Measurements from ENCODE around the gene PLPPR2. TPM values are rescaled to one million over a fixed set of nuclear protein-coding genes. Genes with fewer than 3 reads are reported as not detected.

The PLPPR2 gene
- polyA plus RNA-seq, 3 donors, result 35.0 to 99.4 (median 45.5) TPM

DNA sequence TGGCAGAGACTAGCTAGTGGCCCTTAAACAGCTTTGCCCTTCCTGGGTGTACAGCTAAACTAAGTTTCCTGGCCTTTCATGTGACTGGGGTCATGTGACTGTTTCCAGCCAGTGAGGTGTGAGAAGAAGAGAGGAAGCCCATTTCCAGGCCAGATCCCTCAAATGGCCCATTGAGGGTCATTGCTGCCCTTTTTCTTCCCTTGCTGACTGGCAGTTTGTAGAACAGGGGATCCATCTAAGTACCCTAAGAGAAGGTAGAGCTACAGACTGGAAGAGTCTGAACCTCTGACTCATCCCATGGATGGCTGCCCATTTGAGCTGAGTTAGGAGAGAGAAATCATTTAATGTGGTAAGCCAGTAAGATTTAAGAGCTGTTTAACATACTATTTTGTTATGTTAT is 22.0 kb downstream of the PLPPR2 start:
- H3K4me1 Mint-ChIP-seq, result peaks cover 34% of the 10 kb centered on the region
- H3K9me3 ChIP-seq (replicated peaks in 1 of 2; ENCODE audit: control insufficient read depth in 1 of 2, insufficient read depth in 1 of 2, low read length in 2 of 2), result no peaks in the 10 kb centered on the region
- no peaks in the 10 kb centered on the region for H4K20me1 ChIP-seq (ENCODE audit: insufficient read depth, low read length)
- no peaks in the 10 kb centered on the region for H3K36me3 ChIP-seq (replicated peaks in 1 of 2; ENCODE audit: control insufficient read depth in 1 of 2, insufficient read depth in 2 of 2, low read length in 2 of 2)
- peak overlapping the region; percentile 100 for H3K4me2 ChIP-seq (replicated peaks; ENCODE audit: extremely low read depth, low read length, poor library complexity, severe bottlenecking)
- H3K4me3 ChIP-seq (replicated peaks in 1 of 3; ENCODE audit: low read depth in 2 of 3, low read length in 3 of 3), result peak overlapping the region in 1 of 3 experiments; percentile 93
- intact Hi-C loops (cut with micrococcal nuclease), result no loop called here
- H3K4me3 Mint-ChIP-seq, result peak overlapping the region; percentile 37 to 61
- H3K27ac ChIP-seq (ENCODE audit: low read depth in 1 of 2, low read length in 2 of 2), result peak overlapping the region; percentile 85 to 91
- peaks cover 0 to 2% (median 0%) of the 10 kb centered on the region in 7 donors for H3K9me3 Mint-ChIP-seq
- TF ChIP-seq, protein P1, sequence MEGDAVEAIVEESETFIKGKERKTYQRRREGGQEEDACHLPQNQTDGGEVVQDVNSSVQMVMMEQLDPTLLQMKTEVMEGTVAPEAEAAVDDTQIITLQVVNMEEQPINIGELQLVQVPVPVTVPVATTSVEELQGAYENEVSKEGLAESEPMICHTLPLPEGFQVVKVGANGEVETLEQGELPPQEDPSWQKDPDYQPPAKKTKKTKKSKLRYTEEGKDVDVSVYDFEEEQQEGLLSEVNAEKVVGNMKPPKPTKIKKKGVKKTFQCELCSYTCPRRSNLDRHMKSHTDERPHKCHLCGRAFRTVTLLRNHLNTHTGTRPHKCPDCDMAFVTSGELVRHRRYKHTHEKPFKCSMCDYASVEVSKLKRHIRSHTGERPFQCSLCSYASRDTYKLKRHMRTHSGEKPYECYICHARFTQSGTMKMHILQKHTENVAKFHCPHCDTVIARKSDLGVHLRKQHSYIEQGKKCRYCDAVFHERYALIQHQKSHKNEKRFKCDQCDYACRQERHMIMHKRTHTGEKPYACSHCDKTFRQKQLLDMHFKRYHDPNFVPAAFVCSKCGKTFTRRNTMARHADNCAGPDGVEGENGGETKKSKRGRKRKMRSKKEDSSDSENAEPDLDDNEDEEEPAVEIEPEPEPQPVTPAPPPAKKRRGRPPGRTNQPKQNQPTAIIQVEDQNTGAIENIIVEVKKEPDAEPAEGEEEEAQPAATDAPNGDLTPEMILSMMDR (IDR thresholded peaks at IDR 0.05), result no peak
- H2AFZ ChIP-seq (ENCODE audit: insufficient read depth, low read depth, low read length, poor library complexity, severe bottlenecking), result no peak overlapping the region
- H3K27me3 Mint-ChIP-seq (ENCODE audit: low read depth in 3 of 3), result peaks cover 2 to 7% (median 5%) of the 10 kb centered on the region in 3 donors
- H3K4me1 ChIP-seq (ENCODE audit: control insufficient read depth in 1 of 2, insufficient read depth in 2 of 2, low read length in 2 of 2), result peaks cover 65 to 87% of the 10 kb centered on the region in 2 donors
- no peak overlapping the region for H3K27ac Mint-ChIP-seq
- peaks cover 55% of the 10 kb centered on the region for H3K79me2 ChIP-seq (ENCODE audit: insufficient read depth, low read length)
- peak in 2 of 3 donors; percentile 65 to 75 for DNase-seq
- H3K27me3 ChIP-seq (ENCODE audit: control insufficient read depth in 2 of 2, insufficient read depth in 2 of 2, low read length in 2 of 2), result no peaks in the 10 kb centered on the region
- H3K36me3 Mint-ChIP-seq, result peaks cover 7 to 15% of the 10 kb centered on the region in 2 donors
- no peak overlapping the region for H3K9ac ChIP-seq (ENCODE audit: insufficient read depth, low read length, poor library complexity, severe bottlenecking)

DNA sequence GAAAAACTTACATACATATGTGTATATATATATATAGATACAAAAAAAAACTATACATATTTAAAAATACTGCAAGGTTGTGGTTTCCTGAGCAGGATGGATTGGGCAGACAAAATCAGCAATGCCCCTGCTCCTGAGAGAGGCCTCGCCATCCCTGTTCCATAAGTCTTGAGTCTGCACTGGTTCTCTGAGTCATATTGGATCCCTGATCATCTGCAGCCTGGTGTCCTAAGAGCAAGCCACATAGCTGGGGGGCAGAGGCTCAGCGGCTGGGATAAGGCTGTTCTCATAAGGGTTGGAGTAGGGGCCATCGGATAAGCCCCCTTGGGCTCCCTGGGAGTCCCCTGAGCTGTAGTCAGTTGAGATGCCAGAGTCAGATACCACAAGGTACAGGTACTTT is 22.5 kb downstream of the PLPPR2 start:
- H3K36me3 Mint-ChIP-seq, result peaks cover 7 to 15% of the 10 kb centered on the region in 2 donors
- Histone ChIP-seq H3K4me1 (ENCODE audit: control insufficient read depth in 1 of 2, insufficient read depth in 2 of 2, low read length in 2 of 2) (peaks cover 70 to 92% of the 10 kb centered on the region in 2 donors), H3K4me3 (replicated peaks in 1 of 3; ENCODE audit: low read depth in 2 of 3, low read length in 3 of 3) (no peak overlapping the region), H4K20me1 (ENCODE audit: insufficient read depth, low read length) (no peaks in the 10 kb centered on the region), H2AFZ (ENCODE audit: insufficient read depth, low read depth, low read length, poor library complexity, severe bottlenecking) (no peak overlapping the region), H3K9ac (ENCODE audit: insufficient read depth, low read length, poor library complexity, severe bottlenecking) (no peak overlapping the region), H3K79me2 (ENCODE audit: insufficient read depth, low read length) (peaks cover 55% of the 10 kb centered on the region), H3K9me3 (replicated peaks in 1 of 2; ENCODE audit: control insufficient read depth in 1 of 2, insufficient read depth in 1 of 2, low read length in 2 of 2) (no peaks in the 10 kb centered on the region), H3K36me3 (replicated peaks in 1 of 2; ENCODE audit: control insufficient read depth in 1 of 2, insufficient read depth in 2 of 2, low read length in 2 of 2) (no peaks in the 10 kb centered on the region), H3K27me3 (ENCODE audit: control insufficient read depth in 2 of 2, insufficient read depth in 2 of 2, low read length in 2 of 2) (peaks cover 0 to 3% of the 10 kb centered on the region in 2 donors), H3K4me2 (replicated peaks; ENCODE audit: extremely low read depth, low read length, poor library complexity, severe bottlenecking) (peak overlapping the region; percentile 11), H3K27ac (ENCODE audit: low read depth in 1 of 2, low read length in 2 of 2) (peak overlapping the region; percentile 4 to 85)
- WGBS (ENCODE audit: insufficient coverage), result 85% methylated on average over 3 of the region's 3 CpGs
- no peak overlapping the region for H3K4me3 Mint-ChIP-seq
- peaks cover 0 to 2% (median 0%) of the 10 kb centered on the region in 7 donors for H3K9me3 Mint-ChIP-seq
- peak overlapping the region; percentile 38 to 87 (median 80) for H3K27ac Mint-ChIP-seq
- no peak for DNase-seq
- intact Hi-C loops (cut with micrococcal nuclease), result no loop called here
- peaks cover 40% of the 10 kb centered on the region for H3K4me1 Mint-ChIP-seq
- peaks cover 7 to 11% (median 10%) of the 10 kb centered on the region in 3 donors for H3K27me3 Mint-ChIP-seq (ENCODE audit: low read depth in 3 of 3)
- TF ChIP-seq, protein P1 (IDR thresholded peaks at IDR 0.05), result no peak
